Prostate gland (tissue), 2 donors: ENCODE measurements around the gene KLK15.

Experiments used
- CTCF ChIP-seq, 4 experiments: fragments of 200-600 bp in 2 of 4; fragments of 450-650 bp in 2 of 4; sonication (generic) in 2 of 4; IDR thresholded peaks; 1 replicate in 3 of 4; 2 replicates in 1 of 4; pipeline ENCODE4 v1.5.1; 2016 to 2019; ENCODE audit warnings: antibody characterized with exemption in 4 of 4, mild to moderate bottlenecking in 2 of 4, moderate library complexity in 2 of 4
- POLR2A ChIP-seq: fragments of 450-650 bp; IDR thresholded peaks from one replicate; pipeline ENCODE4 v1.6.1; 2016; ENCODE audit warnings: antibody characterized with exemption, mild to moderate bottlenecking
- POLR2AphosphoS5 ChIP-seq: sonication (generic); formaldehyde crosslinking; IDR thresholded peaks from one replicate; pipeline ENCODE4 v1.6.1; 2017; ENCODE audit warnings: antibody characterized with exemption

DNA sequence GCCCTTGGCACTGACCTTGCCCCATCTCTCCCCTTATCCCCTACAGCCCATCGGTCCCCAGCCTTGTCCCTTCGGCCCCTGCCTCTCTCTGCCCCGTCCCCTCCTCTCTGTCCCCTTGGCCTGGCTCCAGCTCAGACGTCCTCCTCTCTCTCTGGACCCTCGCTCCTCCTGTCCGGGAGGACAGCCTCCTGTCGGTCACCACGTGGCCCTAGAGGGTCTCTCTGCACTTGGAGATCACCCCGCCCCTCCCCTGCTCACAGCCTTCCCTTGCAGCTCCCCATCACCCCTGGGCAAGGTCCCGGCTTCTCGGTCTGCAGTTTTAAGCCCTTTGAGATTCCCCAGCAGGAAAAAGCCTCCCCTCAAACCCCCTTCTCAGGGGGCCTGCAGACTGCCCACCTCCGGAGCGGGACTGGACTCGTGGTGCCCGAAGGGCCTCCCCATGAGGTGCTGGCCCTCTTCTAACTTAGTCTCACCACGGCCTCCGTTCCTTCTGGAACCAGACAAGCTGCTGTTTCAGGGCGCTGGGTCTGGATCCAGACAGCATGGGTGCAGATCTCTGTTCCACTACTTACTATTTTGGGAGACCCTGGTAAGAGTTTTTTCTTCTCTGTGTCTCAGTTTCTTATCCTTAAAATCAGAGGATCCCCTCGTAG is 3.3 kb upstream of the KLK15 start:
- no peak for TF ChIP-seq CTCF (IDR thresholded peaks at IDR 0.05)
- no peak for TF ChIP-seq POLR2AphosphoS5
- TF ChIP-seq POLR2A, result no peak
